Activated T-helper 17 cell treated with anti-CD3 and anti-CD28 coated beads, Interleukin-2, amount 50 U/mL, for 72 hours (primary cell): ENCODE results near the gene ST3GAL4. TPM values are rescaled to one million over a fixed set of nuclear protein-coding genes. Genes with fewer than 3 reads are reported as not detected.
"Not testable (repeated sequence)": the region's sequence is repeated elsewhere in the genome, so short reads cannot be mapped to it uniquely, and the experiment has no call there.

Source experiments
- ATAC-seq: fragments of 150-1000 bp; cut with Tn5 transposase; replicated peaks from 2 replicates; pipeline ENCODE4 v1.10.0; 2021; ENCODE audit warnings: mild to moderate bottlenecking, moderate library complexity
- H3K27ac Mint-ChIP-seq: one replicate; pipeline ENCODE4 v1.8.0; 2022; ENCODE audit warnings: mixed read lengths
- H3K27me3 Mint-ChIP-seq: one replicate; pipeline ENCODE4 v1.8.0; 2022; ENCODE audit warnings: mixed read lengths
- H3K36me3 Mint-ChIP-seq: one replicate; pipeline ENCODE4 v1.8.0; 2022; ENCODE audit warnings: low read depth, mild to moderate bottlenecking, mixed read lengths
- H3K4me1 Mint-ChIP-seq: one replicate; pipeline ENCODE4 v1.8.0; 2022; ENCODE audit warnings: mixed read lengths
- H3K4me3 Mint-ChIP-seq: one replicate; pipeline ENCODE4 v1.8.0; 2022; ENCODE audit warnings: mild to moderate bottlenecking, mixed read lengths
- H3K9me3 Mint-ChIP-seq: one replicate; pipeline ENCODE4 v1.8.0; 2022; ENCODE audit warnings: mixed read lengths
- total RNA-seq, 2 donors: library from RNA; stranded (reverse); gene quantifications; one replicate each; pipeline ENCODE4 v1.2.3, GENCODE V29; 2022

ST3GAL4 gene
- total RNA-seq, 2 donors from 2014 or later = 10.0 to 16.2 TPM

- H3K27ac Mint-ChIP-seq, H3K4me3 Mint-ChIP-seq, H3K9me3 Mint-ChIP-seq, H3K36me3 Mint-ChIP-seq, ATAC-seq, H3K4me1 Mint-ChIP-seq, H3K27me3 Mint-ChIP-seq: not testable (repeated sequence)
Measured at GRCh38 chr11:126373389-126374066, 18.0 kb downstream of the ST3GAL4 start.

- not testable (repeated sequence) for ATAC-seq, H3K9me3 Mint-ChIP-seq, H3K36me3 Mint-ChIP-seq, H3K4me3 Mint-ChIP-seq, H3K4me1 Mint-ChIP-seq, H3K27ac Mint-ChIP-seq, H3K27me3 Mint-ChIP-seq
Measured at GRCh38 chr11:126374562-126375300, 19.2 kb downstream of the ST3GAL4 start.

GRCh38 chr11:126375726-126376125, 20.2 kb downstream of the ST3GAL4 start:
- Mint-ChIP-seq H3K4me1 (no peaks in the 10 kb centered on the region), H3K4me3 (no peak overlapping the region), H3K27me3 (no peaks in the 10 kb centered on the region)

GRCh38 chr11:126378763-126379162, 23.3 kb downstream of the ST3GAL4 start:
- H3K27ac Mint-ChIP-seq = no peak overlapping the region
- no peaks in the 10 kb centered on the region for H3K4me1 Mint-ChIP-seq
- no peaks in the 10 kb centered on the region for H3K36me3 Mint-ChIP-seq
- no peaks in the 10 kb centered on the region for H3K27me3 Mint-ChIP-seq
- H3K9me3 Mint-ChIP-seq = no peaks in the 10 kb centered on the region
- H3K4me3 Mint-ChIP-seq = no peak overlapping the region
- ATAC-seq = no peak

More at GRCh38 chr11:126375726-126376125, 20.2 kb downstream of the ST3GAL4 start:
- Mint-ChIP-seq H3K36me3 (no peaks in the 10 kb centered on the region), H3K9me3 (no peaks in the 10 kb centered on the region), H3K27ac (no peak overlapping the region)
- no peak for ATAC-seq

GRCh38 chr11:126380909-126381308, 25.4 kb downstream of the ST3GAL4 start:
- H3K27me3 Mint-ChIP-seq = no peaks in the 10 kb centered on the region
- H3K4me3 Mint-ChIP-seq = no peak overlapping the region
- H3K27ac Mint-ChIP-seq = no peak overlapping the region
- H3K9me3 Mint-ChIP-seq = no peaks in the 10 kb centered on the region
- no peak for ATAC-seq
- no peaks in the 10 kb centered on the region for H3K36me3 Mint-ChIP-seq
- H3K4me1 Mint-ChIP-seq = no peaks in the 10 kb centered on the region

GRCh38 chr11:126381960-126382359, 26.5 kb downstream of the ST3GAL4 start:
- ATAC-seq, H3K27ac Mint-ChIP-seq, H3K4me1 Mint-ChIP-seq, H3K4me3 Mint-ChIP-seq, H3K36me3 Mint-ChIP-seq, H3K9me3 Mint-ChIP-seq, H3K27me3 Mint-ChIP-seq: not testable (repeated sequence)

- H3K4me3 Mint-ChIP-seq, H3K4me1 Mint-ChIP-seq, H3K36me3 Mint-ChIP-seq, H3K27me3 Mint-ChIP-seq, H3K27ac Mint-ChIP-seq, H3K9me3 Mint-ChIP-seq, ATAC-seq: not testable (repeated sequence)
Measured at GRCh38 chr11:126382641-126383040, 27.2 kb downstream of the ST3GAL4 start.

GRCh38 chr11:126383339-126384335, 28.2 kb downstream of the ST3GAL4 start:
- Mint-ChIP-seq H3K4me3 (no peak overlapping the region), H3K9me3 (no peaks in the 10 kb centered on the region), H3K27ac (no peak overlapping the region), H3K4me1 (no peaks in the 10 kb centered on the region), H3K36me3 (no peaks in the 10 kb centered on the region), H3K27me3 (no peaks in the 10 kb centered on the region)
- ATAC-seq = no peak

GRCh38 chr11:126384449-126385070, 29.1 kb downstream of the ST3GAL4 start:
- H3K36me3 Mint-ChIP-seq = no peaks in the 10 kb centered on the region
- ATAC-seq = no peak
- H3K27ac Mint-ChIP-seq = no peak overlapping the region
- no peak overlapping the region for H3K4me3 Mint-ChIP-seq
- no peaks in the 10 kb centered on the region for H3K27me3 Mint-ChIP-seq
- no peaks in the 10 kb centered on the region for H3K4me1 Mint-ChIP-seq
- H3K9me3 Mint-ChIP-seq = no peaks in the 10 kb centered on the region

GRCh38 chr11:126385991-126386728, 30.7 kb downstream of the ST3GAL4 start:
- no peak for ATAC-seq
- Mint-ChIP-seq H3K27ac (no peak overlapping the region), H3K9me3 (no peaks in the 10 kb centered on the region), H3K4me3 (no peak overlapping the region), H3K36me3 (no peaks in the 10 kb centered on the region), H3K4me1 (no peaks in the 10 kb centered on the region), H3K27me3 (no peaks in the 10 kb centered on the region)

GRCh38 chr11:126386729-126387071, 31.2 kb downstream of the ST3GAL4 start:
- not testable (repeated sequence) for H3K27me3 Mint-ChIP-seq, H3K4me3 Mint-ChIP-seq, ATAC-seq, H3K27ac Mint-ChIP-seq, H3K36me3 Mint-ChIP-seq, H3K9me3 Mint-ChIP-seq, H3K4me1 Mint-ChIP-seq

GRCh38 chr11:126387857-126388256, 32.4 kb downstream of the ST3GAL4 start:
- Mint-ChIP-seq H3K4me1 (no peaks in the 10 kb centered on the region), H3K4me3 (no peak overlapping the region), H3K36me3 (no peaks in the 10 kb centered on the region), H3K27ac (no peak overlapping the region), H3K27me3 (no peaks in the 10 kb centered on the region), H3K9me3 (no peaks in the 10 kb centered on the region)
- no peak for ATAC-seq

- H3K9me3 Mint-ChIP-seq = no peaks in the 10 kb centered on the region
Measured at GRCh38 chr11:126390272-126390867, 34.9 kb downstream of the ST3GAL4 start.

More at GRCh38 chr11:126390272-126390867, 34.9 kb downstream of the ST3GAL4 start:
- no peaks in the 10 kb centered on the region for H3K36me3 Mint-ChIP-seq
- H3K4me1 Mint-ChIP-seq = no peaks in the 10 kb centered on the region
- H3K27ac Mint-ChIP-seq = no peak overlapping the region
- no peak overlapping the region for H3K4me3 Mint-ChIP-seq
- no peaks in the 10 kb centered on the region for H3K27me3 Mint-ChIP-seq
- ATAC-seq = no peak
